Activated CD8-positive, alpha-beta memory T cell treated with anti-CD3 and anti-CD28 coated beads, Interleukin-2, amount 10 ng/mL, durations not matched to agents 7 days and 5 days (primary cell): ENCODE measurements around the gene PSMC3IP. TPM values are rescaled to one million over a fixed set of nuclear protein-coding genes. Genes with fewer than 3 reads are reported as not detected.
"Not testable (repeated sequence)": the region's sequence is repeated elsewhere in the genome, so short reads cannot be mapped to it uniquely, and the experiment has no call there.

Experiments
- ATAC-seq: fragments of 150-1000 bp; cut with Tn5 transposase; one replicate; pipeline ENCODE4 v1.10.0; 2021; ENCODE audit warnings: moderate library complexity
- CTCF ChIA-PET: fragments of 350-600 bp; sonication (Branson Sonifier 250); formaldehyde crosslinking; loops from one replicate; lab custom pipeline; 2021; ENCODE audit warnings: antibody characterized with exemption; lab: Charles Lee
- DNase-seq: peaks from one replicate; pipeline ENCODE4 v3.0.0-alpha.2; 2020
- H3K27ac Mint-ChIP-seq: one replicate; pipeline ENCODE4 v1.8.0; 2021; ENCODE audit warnings: mild to moderate bottlenecking, mixed read lengths
- H3K27me3 Mint-ChIP-seq: one replicate; pipeline ENCODE4 v1.8.0; 2021; ENCODE audit warnings: mixed read lengths
- H3K36me3 Mint-ChIP-seq: one replicate; pipeline ENCODE4 v1.8.0; 2021; ENCODE audit warnings: mild to moderate bottlenecking, mixed read lengths
- H3K4me1 Mint-ChIP-seq: one replicate; pipeline ENCODE4 v1.8.0; 2021; ENCODE audit warnings: mixed read lengths
- H3K4me3 Mint-ChIP-seq: one replicate; pipeline ENCODE4 v1.8.0; 2021; ENCODE audit warnings: mild to moderate bottlenecking, moderate library complexity, mixed read lengths
- H3K9me3 Mint-ChIP-seq: one replicate; pipeline ENCODE4 v1.8.0; 2022; ENCODE audit warnings: low read depth, mixed read lengths
- total RNA-seq, 2 experiments: library from RNA; stranded (reverse); gene quantifications; one replicate each; pipeline ENCODE4 v1.2.3, GENCODE V29; 2021

Gene PSMC3IP
- total RNA-seq, 2 experiments from 2014 or later = 24.4 to 25.5 TPM

- H3K4me3 Mint-ChIP-seq = peak overlapping the region; percentile 88
- no peak for DNase-seq
- H3K4me1 Mint-ChIP-seq = peaks cover 58% of the 10 kb centered on the region
- ATAC-seq = no peak
- H3K9me3 Mint-ChIP-seq = no peaks in the 10 kb centered on the region
- peaks cover 21% of the 10 kb centered on the region for H3K36me3 Mint-ChIP-seq
- H3K27ac Mint-ChIP-seq = peak overlapping the region; percentile 99
- CTCF ChIA-PET = interaction anchor here (0.9 to 6.7 kb wide), 3 partner anchors 14 to 27 kb away, joined by 3 to 62 read pairs (median 4); partner anchors contain the start of genes NAGLU and PSMC3IP
- no peaks in the 10 kb centered on the region for H3K27me3 Mint-ChIP-seq
Measured at GRCh38 chr17:42563543-42563942, 14.0 kb downstream of the PSMC3IP start.

- CTCF ChIA-PET = interaction anchor here (0.9 to 6.7 kb wide), 3 partner anchors 14 to 27 kb away, joined by 3 to 62 read pairs (median 4); partner anchors contain the start of genes NAGLU and PSMC3IP
- no peaks in the 10 kb centered on the region for H3K27me3 Mint-ChIP-seq
- peaks cover 55% of the 10 kb centered on the region for H3K4me1 Mint-ChIP-seq
- ATAC-seq (no peak), DNase-seq (no peak)
- peak overlapping the region; percentile 99 for H3K27ac Mint-ChIP-seq
- no peaks in the 10 kb centered on the region for H3K9me3 Mint-ChIP-seq
- H3K4me3 Mint-ChIP-seq = peak overlapping the region; percentile 88
- H3K36me3 Mint-ChIP-seq = peaks cover 21% of the 10 kb centered on the region
Measured at GRCh38 chr17:42563143-42563509, 14.4 kb downstream of the PSMC3IP start.

- peaks cover 51% of the 10 kb centered on the region for H3K4me1 Mint-ChIP-seq
- H3K27me3 Mint-ChIP-seq = no peaks in the 10 kb centered on the region
- ATAC-seq (peak; percentile 11), DNase-seq (no peak)
- H3K9me3 Mint-ChIP-seq = no peaks in the 10 kb centered on the region
- H3K36me3 Mint-ChIP-seq = peaks cover 18% of the 10 kb centered on the region
- H3K27ac Mint-ChIP-seq = peak overlapping the region; percentile 99
- H3K4me3 Mint-ChIP-seq = peak overlapping the region; percentile 88
- CTCF ChIA-PET = interaction anchor here (0.9 to 6.7 kb wide), 4 partner anchors 15 to 33 kb away, joined by 3 to 62 read pairs (median 4); partner anchors contain the start of genes NAGLU and PSMC3IP
Measured at GRCh38 chr17:42562388-42563142, 15.0 kb downstream of the PSMC3IP start.

DNA sequence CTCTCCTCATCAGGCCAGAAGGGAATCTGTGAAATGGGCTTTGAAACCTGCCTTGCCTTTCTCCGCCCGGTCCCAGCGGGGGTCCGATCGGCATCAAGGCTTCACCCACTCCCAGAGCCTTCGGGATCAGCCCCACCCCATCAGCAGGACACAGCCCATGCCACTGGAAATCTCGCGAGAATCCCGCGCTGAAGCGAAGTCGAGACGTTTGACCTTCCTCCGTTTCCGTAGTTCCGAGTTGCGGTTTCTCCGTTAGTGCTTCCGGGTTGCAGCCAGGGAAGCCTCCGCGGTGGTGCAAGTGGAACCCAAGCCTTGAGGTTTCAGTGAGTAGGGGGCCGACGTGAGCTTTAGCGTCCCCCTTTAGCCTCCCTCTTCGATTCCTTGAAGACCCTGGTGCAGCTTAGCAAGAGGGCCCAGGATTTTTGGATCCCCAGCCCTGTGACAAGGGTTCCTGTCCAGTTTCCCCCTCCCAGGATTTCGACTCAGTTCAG is 15.6 kb downstream of the PSMC3IP start, which contains the start of gene COASY:
TSS of gene COASY (plus strand) at position 252 of the 491 bp plus-strand sequence. CDS start 475 bp downstream, outside the sequence.
- Mint-ChIP-seq H3K4me3 (peak within 1 kb of the TSS; percentile 88), H3K27ac (peak within 1 kb of the TSS; percentile 99), H3K9me3 (no peaks in the 10 kb centered on the region), H3K36me3 (peaks cover 16% of the 10 kb centered on the region), H3K27me3 (no peaks in the 10 kb centered on the region), H3K4me1 (peaks cover 52% of the 10 kb centered on the region)
- DNase-seq (peak; percentile 97), ATAC-seq (peak; percentile 80)
- CTCF ChIA-PET = interaction anchor here (1.3 to 6.7 kb wide), 2 partner anchors 15 to 32 kb away, joined by 4 to 62 read pairs; partner anchors contain the start of gene PSMC3IP

DNA sequence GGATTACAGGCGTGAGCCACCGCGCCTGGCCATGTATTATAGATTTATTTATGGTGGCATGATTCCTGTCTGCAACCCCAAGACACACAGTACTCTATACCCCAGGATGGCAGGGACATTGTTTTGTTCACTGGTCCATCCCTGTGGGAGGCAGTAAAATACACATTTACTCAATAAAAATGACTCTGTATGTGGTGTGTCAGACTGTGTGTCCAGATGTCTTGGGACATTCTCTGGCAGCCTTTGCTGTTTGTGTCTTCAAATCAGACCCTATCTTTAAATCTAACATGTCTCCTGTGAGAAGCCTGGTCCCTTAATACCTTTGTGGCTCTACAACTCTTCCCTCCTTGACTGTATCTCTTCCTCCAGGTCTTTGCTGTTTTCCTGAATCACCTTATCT is 17.3 kb downstream of the PSMC3IP start:
- DNase-seq = no peak
- peak overlapping the region; percentile 65 for H3K27ac Mint-ChIP-seq
- peaks cover 12% of the 10 kb centered on the region for H3K36me3 Mint-ChIP-seq
- no peaks in the 10 kb centered on the region for H3K9me3 Mint-ChIP-seq
- no peaks in the 10 kb centered on the region for H3K27me3 Mint-ChIP-seq
- CTCF ChIA-PET = no interaction called here
- peaks cover 46% of the 10 kb centered on the region for H3K4me1 Mint-ChIP-seq
- H3K4me3 Mint-ChIP-seq = no peak overlapping the region
- no peak for ATAC-seq

DNA sequence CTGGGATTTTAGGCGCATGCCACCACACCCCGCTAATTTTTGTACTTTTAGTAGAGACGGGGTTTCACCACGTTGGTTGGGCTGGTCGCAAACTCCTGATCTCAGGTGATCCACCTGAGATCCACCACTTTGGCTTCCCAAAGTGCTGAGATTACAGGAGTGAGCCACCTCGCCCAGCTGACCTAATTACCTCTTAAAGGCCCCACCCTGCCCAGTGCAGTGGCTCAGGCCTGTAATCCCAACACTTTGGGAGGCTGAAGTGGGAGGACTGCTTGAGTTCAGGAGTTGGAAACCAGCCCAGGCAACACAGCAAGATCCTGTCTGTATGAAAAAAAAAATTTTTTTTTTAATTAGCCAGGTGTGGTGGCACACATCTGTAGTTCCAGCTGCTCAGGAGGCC is 18.5 kb downstream of the PSMC3IP start:
- no peak overlapping the region for H3K4me3 Mint-ChIP-seq
- H3K36me3 Mint-ChIP-seq = peaks cover 11% of the 10 kb centered on the region
- H3K4me1 Mint-ChIP-seq = peaks cover 41% of the 10 kb centered on the region
- CTCF ChIA-PET = interaction anchor here (0.9 to 1.8 kb wide), 4 partner anchors 11 to 32 kb away, joined by 3 to 5 read pairs (median 4); partner anchors contain the start of gene PSMC3IP
- no peak overlapping the region for H3K27ac Mint-ChIP-seq
- no peaks in the 10 kb centered on the region for H3K27me3 Mint-ChIP-seq
- ATAC-seq (no peak), DNase-seq (no peak)
- H3K9me3 Mint-ChIP-seq = no peaks in the 10 kb centered on the region

GRCh38 chr17:42555961-42556617 is 21.4 kb downstream of the PSMC3IP start:
- H3K36me3 Mint-ChIP-seq, H3K27me3 Mint-ChIP-seq, H3K9me3 Mint-ChIP-seq, H3K4me3 Mint-ChIP-seq, CTCF ChIA-PET, ATAC-seq, H3K27ac Mint-ChIP-seq, DNase-seq: not testable (repeated sequence)
- H3K4me1 Mint-ChIP-seq = peaks cover 24% of the 10 kb centered on the region

- H3K27ac Mint-ChIP-seq = peak overlapping the region; percentile 92
- peaks cover 3% of the 10 kb centered on the region for H3K36me3 Mint-ChIP-seq
- peak overlapping the region; percentile 85 for H3K4me3 Mint-ChIP-seq
- no peaks in the 10 kb centered on the region for H3K27me3 Mint-ChIP-seq
- CTCF ChIA-PET = interaction anchor here (0.8 to 2.4 kb wide), 7 partner anchors 13 to 243 kb away, joined by 3 to 18 read pairs (median 5); partner anchors contain the start of genes NAGLU and PSMC3IP
- ATAC-seq = no peak
- H3K4me1 Mint-ChIP-seq = peaks cover 24% of the 10 kb centered on the region
- no peaks in the 10 kb centered on the region for H3K9me3 Mint-ChIP-seq
- no peak for DNase-seq
Measured at GRCh38 chr17:42555122-42555622, 22.4 kb downstream of the PSMC3IP start.

GRCh38 chr17:42554250-42555121 is 23.0 kb downstream of the PSMC3IP start:
- H3K27me3 Mint-ChIP-seq = no peaks in the 10 kb centered on the region
- H3K4me3 Mint-ChIP-seq = peak overlapping the region; percentile 85
- CTCF ChIA-PET = interaction anchor here (0.6 to 2.4 kb wide), 9 partner anchors 13 to 242 kb away, joined by 3 to 18 read pairs (median 3); partner anchors contain the start of genes NAGLU and PSMC3IP
- no peaks in the 10 kb centered on the region for H3K9me3 Mint-ChIP-seq
- peak overlapping the region; percentile 92 for H3K27ac Mint-ChIP-seq
- H3K36me3 Mint-ChIP-seq = peaks cover 3% of the 10 kb centered on the region
- H3K4me1 Mint-ChIP-seq = peaks cover 21% of the 10 kb centered on the region
- DNase-seq (peak; percentile 93), ATAC-seq (peak; percentile 94)

DNA sequence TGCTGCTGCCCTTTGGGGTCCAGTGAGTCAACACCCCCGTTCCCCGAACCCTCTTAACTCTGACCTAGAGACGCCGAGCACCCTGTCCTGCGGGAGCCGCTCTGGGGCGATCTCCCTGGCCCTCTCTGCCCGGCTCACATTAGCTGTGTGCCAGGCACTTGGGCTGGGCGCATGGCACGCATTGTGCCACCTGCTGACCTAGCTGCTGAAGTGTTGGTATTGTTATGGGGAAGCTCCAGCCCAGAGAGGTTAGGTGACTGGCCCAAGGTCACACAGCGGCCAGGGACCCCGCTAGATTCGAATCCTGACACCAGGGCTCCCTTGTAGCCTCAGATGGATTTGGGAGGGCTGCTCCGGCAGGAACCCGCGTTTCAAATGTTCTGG is 23.7 kb downstream of the PSMC3IP start:
- peak overlapping the region; percentile 92 for H3K27ac Mint-ChIP-seq
- no peaks in the 10 kb centered on the region for H3K9me3 Mint-ChIP-seq
- peaks cover 27% of the 10 kb centered on the region for H3K4me1 Mint-ChIP-seq
- CTCF ChIA-PET = interaction anchor here (0.6 to 2.4 kb wide), 7 partner anchors 12 to 210 kb away, joined by 3 to 18 read pairs (median 5); partner anchors contain the start of genes NAGLU and PSMC3IP
- H3K4me3 Mint-ChIP-seq = peak overlapping the region; percentile 85
- no peaks in the 10 kb centered on the region for H3K27me3 Mint-ChIP-seq
- peaks cover 3% of the 10 kb centered on the region for H3K36me3 Mint-ChIP-seq
- no peak for DNase-seq
- ATAC-seq = no peak

GRCh38 chr17:42553161-42553818 is 24.2 kb downstream of the PSMC3IP start:
- DNase-seq (no peak), ATAC-seq (no peak)
- peak overlapping the region; percentile 85 for H3K4me3 Mint-ChIP-seq
- H3K27me3 Mint-ChIP-seq = no peaks in the 10 kb centered on the region
- no peaks in the 10 kb centered on the region for H3K9me3 Mint-ChIP-seq
- H3K4me1 Mint-ChIP-seq = peaks cover 30% of the 10 kb centered on the region
- H3K36me3 Mint-ChIP-seq = peaks cover 3% of the 10 kb centered on the region
- H3K27ac Mint-ChIP-seq = no peak overlapping the region
- CTCF ChIA-PET = interaction anchor here (1.1 to 2.4 kb wide), 5 partner anchors 11 to 25 kb away, joined by 3 to 18 read pairs (median 6); partner anchors contain the start of genes NAGLU and PSMC3IP
